Vagina (tissue), 2 donors: ENCODE measurements around the gene MGAT5.

Experiments used
- POLR2A ChIP-seq, 2 donors: fragments of 450-650 bp; IDR thresholded peaks; one replicate each; pipeline ENCODE4 v1.6.1; 2017; ENCODE audit warnings: antibody characterized with exemption in 2 of 2, mild to moderate bottlenecking in 2 of 2, moderate library complexity in 2 of 2
- POLR2AphosphoS5 ChIP-seq, 2 donors: sonication (generic); formaldehyde crosslinking; IDR thresholded peaks; one replicate each; pipeline ENCODE4 v1.9.0; 2017; ENCODE audit warnings: antibody characterized with exemption in 2 of 2, mild to moderate bottlenecking in 2 of 2, low read depth in 1 of 2; ENCODE audit not compliant: insufficient read depth in 1 of 2
- TF ChIP-seq, protein P1 (sequence below), 3 experiments: fragments of 450-650 bp in 2 of 3; fragments of 200-600 bp in 1 of 3; sonication (generic) in 1 of 3; IDR thresholded peaks; one replicate each; pipeline ENCODE4 v1.5.1; 2017 to 2019; ENCODE audit warnings: antibody characterized with exemption in 3 of 3, mild to moderate bottlenecking in 2 of 3, moderate library complexity in 2 of 3

DNA sequence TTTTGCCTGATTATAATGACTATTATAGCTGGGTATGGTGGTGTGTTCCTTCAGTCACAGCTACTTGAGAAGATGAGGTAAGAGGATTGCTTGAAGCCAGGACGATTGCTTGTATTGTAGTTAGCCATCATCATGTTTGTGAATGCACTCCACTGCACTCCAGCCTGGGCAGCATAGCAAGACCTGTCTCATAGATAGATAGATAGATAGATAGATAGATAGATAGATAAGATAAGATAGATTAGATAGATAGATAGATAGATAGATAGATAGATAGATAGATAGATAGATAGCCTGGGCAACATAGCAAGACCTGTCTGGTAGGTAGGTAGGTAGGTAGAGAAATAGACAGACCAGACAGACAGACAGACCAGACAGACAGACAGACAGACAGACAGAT, 127.3 kb downstream of the MGAT5 start:
- no peak for TF ChIP-seq POLR2A (IDR thresholded peaks at IDR 0.05)
- TF ChIP-seq, protein P1, sequence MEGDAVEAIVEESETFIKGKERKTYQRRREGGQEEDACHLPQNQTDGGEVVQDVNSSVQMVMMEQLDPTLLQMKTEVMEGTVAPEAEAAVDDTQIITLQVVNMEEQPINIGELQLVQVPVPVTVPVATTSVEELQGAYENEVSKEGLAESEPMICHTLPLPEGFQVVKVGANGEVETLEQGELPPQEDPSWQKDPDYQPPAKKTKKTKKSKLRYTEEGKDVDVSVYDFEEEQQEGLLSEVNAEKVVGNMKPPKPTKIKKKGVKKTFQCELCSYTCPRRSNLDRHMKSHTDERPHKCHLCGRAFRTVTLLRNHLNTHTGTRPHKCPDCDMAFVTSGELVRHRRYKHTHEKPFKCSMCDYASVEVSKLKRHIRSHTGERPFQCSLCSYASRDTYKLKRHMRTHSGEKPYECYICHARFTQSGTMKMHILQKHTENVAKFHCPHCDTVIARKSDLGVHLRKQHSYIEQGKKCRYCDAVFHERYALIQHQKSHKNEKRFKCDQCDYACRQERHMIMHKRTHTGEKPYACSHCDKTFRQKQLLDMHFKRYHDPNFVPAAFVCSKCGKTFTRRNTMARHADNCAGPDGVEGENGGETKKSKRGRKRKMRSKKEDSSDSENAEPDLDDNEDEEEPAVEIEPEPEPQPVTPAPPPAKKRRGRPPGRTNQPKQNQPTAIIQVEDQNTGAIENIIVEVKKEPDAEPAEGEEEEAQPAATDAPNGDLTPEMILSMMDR (IDR thresholded peaks at IDR 0.05), result no peak
- TF ChIP-seq POLR2AphosphoS5 (IDR thresholded peaks at IDR 0.05; ENCODE audit: insufficient read depth in 1 of 2, low read depth in 1 of 2), result no peak
